Measurements from ENCODE around the gene SGCE.
"Not testable (repeated sequence)": the region's sequence is repeated elsewhere in the genome, so short reads cannot be mapped to it uniquely, and the experiment has no call there.

The SGCE gene, protein sequence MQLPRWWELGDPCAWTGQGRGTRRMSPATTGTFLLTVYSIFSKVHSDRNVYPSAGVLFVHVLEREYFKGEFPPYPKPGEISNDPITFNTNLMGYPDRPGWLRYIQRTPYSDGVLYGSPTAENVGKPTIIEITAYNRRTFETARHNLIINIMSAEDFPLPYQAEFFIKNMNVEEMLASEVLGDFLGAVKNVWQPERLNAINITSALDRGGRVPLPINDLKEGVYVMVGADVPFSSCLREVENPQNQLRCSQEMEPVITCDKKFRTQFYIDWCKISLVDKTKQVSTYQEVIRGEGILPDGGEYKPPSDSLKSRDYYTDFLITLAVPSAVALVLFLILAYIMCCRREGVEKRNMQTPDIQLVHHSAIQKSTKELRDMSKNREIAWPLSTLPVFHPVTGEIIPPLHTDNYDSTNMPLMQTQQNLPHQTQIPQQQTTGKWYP

GRCh38 chr7:94655848-94656657, at the start of gene SGCE:
TSS of gene SGCE (minus strand) at chr7:94656133. CDS start at chr7:94656098, 35 bp downstream.
- in situ Hi-C loops (cut with HindIII; ENCODE audit: low sequenced_read_pairs) = no loop called here

GRCh38 chr7:94705155-94706021, 49.5 kb upstream of the SGCE start:
- in situ Hi-C loops (cut with HindIII; ENCODE audit: low sequenced_read_pairs) = not testable (repeated sequence)

DNA sequence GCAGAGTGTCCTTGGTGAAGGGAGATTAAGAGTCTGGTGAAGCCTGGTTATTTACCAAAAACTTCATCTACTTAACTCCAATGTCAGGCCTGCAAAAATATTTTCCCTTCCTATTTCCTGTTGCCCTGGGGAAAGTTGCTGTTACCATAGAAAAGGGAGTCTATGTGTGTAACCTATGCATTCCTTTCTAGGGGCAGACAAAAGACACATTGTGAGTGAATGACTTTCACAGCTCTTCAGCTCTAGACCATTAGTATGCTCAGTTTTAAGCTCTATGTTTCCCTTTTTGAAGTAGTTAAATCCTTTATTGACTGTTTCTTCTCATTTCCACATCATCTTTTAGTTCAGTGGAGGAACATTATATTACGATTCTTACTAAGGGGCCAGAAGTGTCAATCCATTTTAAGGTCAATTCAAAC, 45.6 kb upstream of the SGCE start:
- in situ Hi-C loops (cut with HindIII; ENCODE audit: low sequenced_read_pairs) = no loop called here

GRCh38 chr7:94700926-94701554, 45.1 kb upstream of the SGCE start:
- in situ Hi-C loops (cut with HindIII; ENCODE audit: low sequenced_read_pairs) = no loop called here

DNA sequence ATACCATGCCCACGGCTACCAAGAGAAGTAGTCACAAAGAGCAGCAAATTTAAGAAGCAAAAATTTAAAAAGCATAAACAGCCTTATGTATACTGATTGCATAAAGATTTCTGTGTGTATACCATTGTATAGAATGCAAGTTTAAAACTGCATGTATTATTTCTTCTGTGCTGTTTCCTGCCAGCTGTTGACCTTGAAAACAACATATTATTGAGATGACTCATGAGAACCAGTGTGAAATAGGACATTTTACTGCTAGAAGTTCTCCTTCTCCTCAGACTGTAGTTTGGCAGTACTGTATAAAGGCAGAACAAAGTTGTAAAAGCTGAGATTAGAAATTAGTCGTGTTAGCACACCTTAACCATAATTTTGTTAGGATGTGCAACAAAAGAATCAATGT, 42.3 kb upstream of the SGCE start:
- in situ Hi-C loops (cut with HindIII; ENCODE audit: low sequenced_read_pairs) = no loop called here

- in situ Hi-C loops (cut with HindIII; ENCODE audit: low sequenced_read_pairs) = no loop called here
Measured at GRCh38 chr7:94697035-94697974, 41.4 kb upstream of the SGCE start.

- in situ Hi-C loops (cut with HindIII; ENCODE audit: low sequenced_read_pairs) = no loop called here
Measured at GRCh38 chr7:94687810-94688209, 31.9 kb upstream of the SGCE start.

DNA sequence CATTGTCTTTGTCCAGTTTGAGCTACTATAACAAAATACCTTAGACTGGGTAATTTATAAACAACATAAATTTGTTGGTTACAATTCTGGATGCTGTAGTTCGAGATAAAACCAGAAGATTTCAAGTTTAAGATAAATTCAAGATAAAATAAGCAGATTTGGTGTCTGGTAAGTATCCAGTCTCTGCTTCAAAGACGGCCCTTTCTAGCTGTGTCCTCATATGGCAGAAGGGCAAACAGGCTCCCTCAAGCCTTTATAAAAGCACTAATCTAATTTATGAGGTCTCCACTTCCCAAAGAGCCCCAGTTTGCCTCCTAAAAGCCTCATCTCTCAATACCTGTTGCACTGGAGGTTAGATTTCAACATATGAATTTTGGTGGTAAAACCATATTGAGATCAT, 31.1 kb upstream of the SGCE start:
- in situ Hi-C loops (cut with HindIII; ENCODE audit: low sequenced_read_pairs) = no loop called here

- in situ Hi-C loops (cut with HindIII; ENCODE audit: low sequenced_read_pairs) = no loop called here
Measured at GRCh38 chr7:94683066-94683465, 27.1 kb upstream of the SGCE start.

DNA sequence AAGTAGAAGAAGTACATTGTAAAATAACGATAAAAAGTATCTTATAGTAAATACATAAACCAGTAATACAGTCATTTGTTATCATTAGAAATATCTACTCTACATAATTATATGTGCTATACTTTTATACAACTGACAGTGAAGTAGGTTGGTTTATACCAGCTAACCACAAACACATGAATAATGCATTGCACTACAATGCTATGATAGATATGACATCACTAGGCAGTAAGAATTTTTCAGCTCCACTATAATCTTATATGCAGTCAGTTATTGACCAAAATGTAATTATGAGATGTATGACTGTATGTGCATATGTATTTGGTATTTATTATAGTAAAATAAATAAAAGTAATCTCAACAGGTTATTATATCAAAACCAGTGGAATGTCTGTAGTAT, 23.4 kb upstream of the SGCE start:
- in situ Hi-C loops (cut with HindIII; ENCODE audit: low sequenced_read_pairs) = no loop called here

GRCh38 chr7:94676431-94676830, 20.5 kb upstream of the SGCE start:
- in situ Hi-C loops (cut with HindIII; ENCODE audit: low sequenced_read_pairs) = no loop called here

- in situ Hi-C loops (cut with HindIII; ENCODE audit: low sequenced_read_pairs) = no loop called here
Measured at GRCh38 chr7:94675356-94675755, 19.4 kb upstream of the SGCE start.

DNA sequence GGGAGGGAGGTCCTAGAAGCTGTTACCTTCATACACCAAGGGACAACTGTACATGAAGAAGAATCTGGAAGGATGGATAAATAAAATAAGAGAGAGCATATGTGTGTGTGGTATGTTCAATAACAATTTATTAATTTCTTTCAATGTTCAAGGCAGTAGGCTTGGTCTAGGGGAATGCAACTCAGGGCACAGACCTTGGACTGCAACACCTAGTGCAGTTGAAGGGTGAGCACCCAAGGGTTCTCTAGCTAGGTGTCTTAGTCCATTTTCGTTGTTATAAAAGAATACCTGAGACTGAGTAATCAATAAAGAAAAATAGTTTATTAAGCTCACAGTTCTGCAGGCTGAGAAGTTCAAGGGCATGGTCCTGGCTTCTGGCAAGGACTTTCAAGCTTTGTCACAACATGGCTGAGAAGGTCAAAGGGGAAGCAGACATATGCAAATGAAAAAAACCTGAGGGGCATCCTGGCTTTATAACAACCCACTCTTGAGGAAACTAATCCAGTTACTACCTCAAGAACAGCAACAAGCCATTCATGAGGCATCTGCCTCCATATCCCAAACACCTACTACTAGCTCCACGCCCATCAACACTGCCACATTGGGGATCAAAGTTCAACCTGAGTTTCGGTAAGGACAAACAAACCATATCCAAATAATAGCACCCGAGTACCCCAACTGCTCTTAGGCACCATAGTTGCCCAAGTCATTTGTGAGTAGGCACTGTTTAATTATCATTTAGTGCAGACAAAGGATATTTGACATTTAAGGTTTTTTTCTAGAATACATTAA, 15.7 kb upstream of the SGCE start:
- in situ Hi-C loops (cut with HindIII; ENCODE audit: low sequenced_read_pairs) = no loop called here

GRCh38 chr7:94669773-94670495, 14.0 kb upstream of the SGCE start:
- in situ Hi-C loops (cut with HindIII; ENCODE audit: low sequenced_read_pairs) = no loop called here

DNA sequence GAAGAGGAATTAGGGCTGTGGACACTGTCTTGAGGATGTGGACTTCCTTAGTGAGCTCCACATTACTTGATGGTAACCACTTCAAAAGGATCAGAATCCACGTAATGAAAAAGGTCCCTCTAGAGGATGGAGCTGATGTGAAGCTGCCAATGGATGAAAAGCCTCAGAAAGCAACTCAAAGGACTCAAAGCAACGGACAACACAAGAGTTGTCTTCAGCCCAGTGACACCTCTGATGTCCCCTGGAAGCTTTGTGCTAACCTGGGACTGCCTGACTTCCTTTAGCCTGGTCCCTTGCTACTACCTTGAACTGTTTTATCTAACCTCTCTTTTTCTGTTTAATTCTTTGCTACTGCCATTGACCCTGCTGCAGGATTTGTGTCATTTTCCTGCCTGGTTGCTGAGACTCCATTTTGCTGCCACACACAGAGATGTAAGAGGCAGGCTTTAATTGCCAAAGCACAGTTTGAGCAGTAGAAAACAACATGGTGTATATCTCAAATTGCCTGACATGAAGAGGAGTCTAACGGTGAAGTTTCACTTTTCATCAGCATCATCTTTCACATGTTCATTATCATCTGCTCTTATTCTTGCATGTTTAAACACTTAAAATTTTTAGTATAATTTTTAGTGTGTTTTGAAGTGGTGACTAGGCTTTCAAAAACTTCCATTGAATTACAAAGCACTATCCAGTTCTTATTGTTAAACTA, 11.1 kb upstream of the SGCE start:
- in situ Hi-C loops (cut with HindIII; ENCODE audit: low sequenced_read_pairs) = no loop called here

DNA sequence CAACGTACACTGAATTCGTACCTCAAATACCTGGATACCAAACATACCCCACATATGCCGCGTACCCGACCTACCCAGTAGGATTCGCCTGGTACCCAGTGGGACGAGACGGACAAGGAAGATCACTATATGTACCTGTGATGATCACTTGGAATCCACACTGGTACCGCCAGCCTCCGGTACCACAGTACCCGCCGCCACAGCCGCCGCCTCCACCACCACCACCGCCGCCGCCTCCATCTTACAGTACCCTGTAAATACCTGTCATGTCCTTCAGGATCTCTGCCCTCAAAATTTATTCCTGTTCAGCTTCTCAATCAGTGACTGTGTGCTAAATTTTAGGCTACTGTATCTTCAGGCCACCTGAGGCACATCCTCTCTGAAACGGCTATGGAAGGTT, 9.5 kb upstream of the SGCE start:
- in situ Hi-C loops (cut with HindIII; ENCODE audit: low sequenced_read_pairs) = no loop called here

- in situ Hi-C loops (cut with HindIII; ENCODE audit: low sequenced_read_pairs) = no loop called here
Measured at GRCh38 chr7:94664023-94664422, 8.1 kb upstream of the SGCE start.

All from DLD1 (cell line).